Lower leg skin (tissue), 4 donors: ENCODE data around the gene ALG9. TPM values are rescaled to one million over a fixed set of nuclear protein-coding genes. Genes with fewer than 3 reads are reported as not detected.

ENCODE experiments used
- DNase-seq, 2 donors: peaks; one replicate each; pipeline ENCODE4 v3.0.0-alpha.2; 2019; ENCODE audit warnings: low spot score in 2 of 2
- H3K4me3 ChIP-seq: fragments of 200-600 bp; sonication (generic); 2 replicates; pipeline ENCODE4 v1.5.1; 2017; ENCODE audit warnings: mild to moderate bottlenecking, low read depth; ENCODE audit not compliant: poor library complexity, severe bottlenecking
- CTCF ChIP-seq, 3 donors: fragments of 450-650 bp; IDR thresholded peaks; one replicate each; pipeline ENCODE4 v1.5.1; 2016; ENCODE audit warnings: antibody characterized with exemption in 3 of 3, mild to moderate bottlenecking in 3 of 3, moderate library complexity in 2 of 3
- POLR2A ChIP-seq, 2 donors: fragments of 450-650 bp; IDR thresholded peaks; one replicate each; pipeline ENCODE4 v1.6.1; 2016 to 2017; ENCODE audit warnings: antibody characterized with exemption in 2 of 2, mild to moderate bottlenecking in 1 of 2, moderate library complexity in 1 of 2
- WGBS, 2 donors: methylation state at CpG; one replicate each; pipeline ENCODE4 v1.1.5; 2018; 5-methylcytosine and 5-hydroxymethylcytosine counted together
- intact Hi-C: fragments of 100-400 bp; cut with DNase I; formaldehyde crosslinking; loops from one replicate; pipeline ENCODE4 v1.15.0; 2023; ENCODE audit warnings: low total_unique reads
- total RNA-seq, 4 donors: library from RNA; depleted of rRNA; stranded (reverse); fragments of >200 nt; gene quantifications; one replicate each; pipeline ENCODE4 v1.1.0, GENCODE V29; 2016

Gene ALG9
- total RNA-seq, 4 donors from 2014 or later, result 24.4 to 38.1 (median 29.0) TPM

DNA sequence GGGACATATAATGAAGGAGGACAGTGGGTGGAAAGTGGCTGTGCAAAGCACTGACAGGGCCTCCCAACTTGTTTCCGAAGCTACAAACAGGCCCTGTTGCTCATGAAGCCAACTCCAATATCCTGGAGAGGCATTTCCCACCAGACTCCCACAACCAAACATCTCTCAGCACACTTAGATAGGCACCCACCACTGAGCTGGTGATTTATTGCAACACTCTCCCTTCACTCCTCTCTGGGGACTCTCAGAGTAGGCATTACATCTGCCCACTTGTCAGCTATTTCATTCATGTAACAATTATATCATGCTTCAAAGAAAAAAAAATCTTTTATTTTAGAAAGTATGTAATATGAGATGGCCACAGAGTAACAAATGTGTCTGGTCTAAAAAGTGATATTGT lies 73.1 kb downstream of the ALG9 start:
- no peak overlapping the region for H3K4me3 ChIP-seq
- no peak for DNase-seq
- intact Hi-C loops, result no loop called here
- TF ChIP-seq CTCF (IDR thresholded peaks at IDR 0.05), result no peak
- TF ChIP-seq POLR2A (IDR thresholded peaks at IDR 0.05), result no peak
- 93 to 100% methylated on average over 1 of the region's 1 CpG for WGBS, 2 donors

DNA sequence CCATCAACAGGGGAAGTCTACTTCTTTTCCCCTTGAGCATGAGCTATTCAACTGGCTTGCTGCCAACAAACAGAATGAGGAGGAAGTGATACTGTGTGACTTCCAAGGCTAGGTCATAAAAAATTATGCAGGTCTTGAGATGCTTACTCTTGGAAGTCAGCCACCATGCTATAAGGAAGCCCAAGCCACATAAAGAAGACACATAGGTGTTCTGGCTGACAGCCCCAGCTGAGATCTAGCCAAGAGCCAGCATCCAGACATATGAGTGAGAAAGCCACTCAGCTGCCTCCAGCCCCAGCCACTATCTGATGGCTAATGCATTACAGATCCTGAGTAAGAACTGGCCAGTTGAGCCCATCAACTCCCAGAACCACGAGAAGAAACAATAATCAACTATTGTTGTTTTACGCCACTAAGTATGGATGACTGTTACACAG lies 74.2 kb downstream of the ALG9 start:
- WGBS, 2 donors, result 63 to 75% methylated on average over 2 of the region's 2 CpGs
- H3K4me3 ChIP-seq, result no peak overlapping the region
- no peak for DNase-seq
- TF ChIP-seq POLR2A (IDR thresholded peaks at IDR 0.05), result no peak
- no peak for TF ChIP-seq CTCF (IDR thresholded peaks at IDR 0.05)
- intact Hi-C loops, result no loop called here

GRCh38 chr11:111796696-111797095 lies 74.7 kb downstream of the ALG9 start:
- 34 to 37% methylated on average over 3 of the region's 3 CpGs for WGBS, 2 donors
- H3K4me3 ChIP-seq, result no peak overlapping the region
- DNase-seq, result no peak
- intact Hi-C loops, result no loop called here
- TF ChIP-seq POLR2A (IDR thresholded peaks at IDR 0.05), result no peak

GRCh38 chr11:111795334-111795985 lies 75.9 kb downstream of the ALG9 start:
- DNase-seq, result no peak
- no peak overlapping the region for H3K4me3 ChIP-seq
- intact Hi-C loops, result no loop called here
- 86 to 95% methylated on average over 7 of the region's 7 CpGs for WGBS, 2 donors
- no peak for TF ChIP-seq CTCF (IDR thresholded peaks at IDR 0.05)
- no peak for TF ChIP-seq POLR2A (IDR thresholded peaks at IDR 0.05)

- 31 to 41% methylated on average over 5 of the region's 5 CpGs for WGBS, 2 donors
- DNase-seq, result no peak
- H3K4me3 ChIP-seq, result no peak overlapping the region
- TF ChIP-seq POLR2A (IDR thresholded peaks at IDR 0.05) (no peak), CTCF (IDR thresholded peaks at IDR 0.05) (no peak)
- intact Hi-C loops, result no loop called here
Observed at GRCh38 chr11:111793863-111794262, 77.5 kb downstream of the ALG9 start.

- no peak for DNase-seq
- intact Hi-C loops, result no loop called here
- H3K4me3 ChIP-seq, result no peak overlapping the region
- 78 to 83% methylated on average over 6 of the region's 6 CpGs for WGBS, 2 donors
- TF ChIP-seq CTCF (IDR thresholded peaks at IDR 0.05) (no peak), POLR2A (IDR thresholded peaks at IDR 0.05) (no peak)
Observed at GRCh38 chr11:111792955-111793500, 78.4 kb downstream of the ALG9 start.
